HS-27A (cell line): ENCODE measurements around the gene BFAR.
A peak's percentile ranks its signal among the peaks of the same experiment; 100 is the strongest.
"Not testable (repeated sequence)": the region's sequence is repeated elsewhere in the genome, so short reads cannot be mapped to it uniquely, and the experiment has no call there.

Source experiments
- DNase-seq: peaks from one replicate; pipeline ENCODE4 v3.0.0-alpha.2; 2012; ENCODE audit warnings: low read depth, missing footprints

BFAR gene, protein sequence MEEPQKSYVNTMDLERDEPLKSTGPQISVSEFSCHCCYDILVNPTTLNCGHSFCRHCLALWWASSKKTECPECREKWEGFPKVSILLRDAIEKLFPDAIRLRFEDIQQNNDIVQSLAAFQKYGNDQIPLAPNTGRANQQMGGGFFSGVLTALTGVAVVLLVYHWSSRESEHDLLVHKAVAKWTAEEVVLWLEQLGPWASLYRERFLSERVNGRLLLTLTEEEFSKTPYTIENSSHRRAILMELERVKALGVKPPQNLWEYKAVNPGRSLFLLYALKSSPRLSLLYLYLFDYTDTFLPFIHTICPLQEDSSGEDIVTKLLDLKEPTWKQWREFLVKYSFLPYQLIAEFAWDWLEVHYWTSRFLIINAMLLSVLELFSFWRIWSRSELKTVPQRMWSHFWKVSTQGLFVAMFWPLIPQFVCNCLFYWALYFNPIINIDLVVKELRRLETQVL

DNA sequence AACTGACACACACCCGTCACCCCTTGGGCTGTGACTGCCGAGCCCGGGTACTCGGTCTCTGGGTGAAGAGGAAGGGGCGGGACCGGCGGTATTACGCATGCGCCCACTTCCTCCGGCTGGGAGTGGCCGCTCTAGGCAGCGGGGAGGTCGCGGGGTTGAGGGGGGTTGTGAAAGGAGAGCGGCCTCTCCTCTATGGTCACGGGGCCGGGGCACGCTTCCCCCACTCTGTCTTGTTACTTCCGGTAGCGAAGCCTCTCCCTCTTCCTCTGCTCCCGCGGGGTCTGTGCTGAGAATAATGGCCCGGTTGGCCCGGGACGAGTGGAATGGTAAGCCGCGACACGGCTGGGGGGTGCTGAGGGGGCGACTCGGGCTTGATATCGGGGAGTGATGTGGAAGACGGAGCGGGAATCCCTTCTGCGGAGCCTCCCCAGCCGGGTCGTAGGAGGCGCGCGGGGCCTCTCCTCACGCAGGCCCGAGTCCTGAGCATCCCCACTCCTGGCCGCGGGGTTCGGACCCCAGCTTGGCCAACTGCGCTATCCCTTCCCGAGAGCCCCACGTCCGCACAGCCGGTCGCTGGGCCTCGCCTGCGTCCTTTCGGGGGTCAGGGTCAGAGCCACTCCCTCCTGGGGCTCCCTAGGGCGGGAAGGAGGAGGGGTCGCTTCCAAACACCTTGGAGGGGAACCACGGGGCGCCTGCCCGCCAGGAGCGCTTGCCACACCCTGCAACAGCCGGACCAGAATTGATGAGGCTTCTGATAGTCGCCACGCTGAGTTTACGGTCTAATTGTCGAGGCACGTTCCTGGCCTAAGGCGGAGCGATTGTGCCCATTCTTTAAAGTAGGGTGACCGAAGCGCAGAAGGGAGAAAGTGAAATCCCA lies at the start of gene BFAR:
BFAR (plus strand) TSS at position 259 of the 877 bp plus-strand sequence. CDS start 11,396 bp downstream, outside the sequence.
- peak; percentile 86 for DNase-seq

DNA sequence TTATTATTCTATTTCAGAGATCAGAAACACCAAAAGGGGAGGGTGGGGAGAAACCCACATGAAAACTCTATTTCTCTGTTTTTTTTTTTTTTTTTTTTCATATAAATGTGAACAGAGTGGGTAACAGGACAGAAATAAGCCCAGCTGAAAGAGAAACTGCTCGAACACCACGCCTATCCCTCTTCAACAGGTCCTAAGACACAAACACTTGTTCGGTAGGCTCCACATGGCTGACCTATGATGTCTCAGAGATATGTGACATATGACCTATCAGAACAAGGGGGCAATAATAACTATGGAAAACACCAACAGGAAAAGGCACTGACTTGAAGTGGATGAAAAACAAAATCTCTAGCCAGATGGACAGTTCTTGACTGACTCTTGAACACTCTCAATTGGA lies 47.5 kb upstream of the BFAR start:
- DNase-seq: no peak

DNA sequence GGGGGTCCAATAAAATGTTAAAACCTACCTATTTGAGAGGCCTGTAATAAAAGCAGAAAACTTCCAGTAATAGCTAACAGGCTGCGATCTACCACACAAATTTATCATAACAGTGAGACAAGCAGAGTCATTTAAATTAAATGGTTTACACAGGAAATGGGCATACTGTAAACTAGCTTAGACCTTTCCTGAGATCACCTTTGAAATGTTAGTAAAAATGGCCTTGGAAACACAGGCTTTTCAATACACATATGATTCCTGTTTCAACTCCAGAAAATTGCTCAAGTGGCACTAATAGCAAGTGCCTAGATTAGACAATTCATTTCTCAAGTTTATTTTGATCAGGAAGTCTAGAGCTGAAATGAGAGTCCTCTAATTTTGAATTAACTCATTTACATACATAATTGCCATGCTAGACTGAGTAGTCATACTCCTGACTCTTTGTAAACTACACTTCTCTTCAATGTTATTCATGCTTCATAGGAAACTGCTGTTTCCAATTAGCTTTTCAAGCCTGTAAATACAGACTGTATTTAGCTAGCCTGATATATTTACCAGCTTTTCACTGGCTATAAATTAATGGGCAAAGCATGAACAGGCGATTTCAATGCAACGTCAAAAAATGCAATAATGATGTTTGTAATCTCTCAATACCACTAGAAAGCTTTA lies 46.0 kb upstream of the BFAR start:
- no peak for DNase-seq

DNA sequence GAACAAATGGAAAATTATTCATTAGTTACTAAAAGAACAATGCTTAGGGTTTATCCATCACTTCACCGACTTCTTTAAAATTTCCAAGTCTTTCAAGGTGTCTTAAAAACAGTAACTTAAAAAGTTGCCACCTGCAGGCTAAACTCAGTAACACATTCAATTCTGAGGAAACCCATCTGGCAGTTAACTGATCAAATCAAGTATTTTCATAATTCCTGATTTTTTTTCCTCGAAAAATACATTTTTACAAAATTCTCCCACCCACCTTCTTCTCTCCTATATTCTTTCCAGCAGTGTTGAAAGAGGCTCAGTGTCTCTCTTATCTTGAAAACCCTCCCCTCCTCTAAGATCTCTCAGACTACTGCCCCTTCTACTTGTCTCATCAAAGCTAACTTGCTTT lies 32.6 kb upstream of the BFAR start:
- no peak for DNase-seq

DNA sequence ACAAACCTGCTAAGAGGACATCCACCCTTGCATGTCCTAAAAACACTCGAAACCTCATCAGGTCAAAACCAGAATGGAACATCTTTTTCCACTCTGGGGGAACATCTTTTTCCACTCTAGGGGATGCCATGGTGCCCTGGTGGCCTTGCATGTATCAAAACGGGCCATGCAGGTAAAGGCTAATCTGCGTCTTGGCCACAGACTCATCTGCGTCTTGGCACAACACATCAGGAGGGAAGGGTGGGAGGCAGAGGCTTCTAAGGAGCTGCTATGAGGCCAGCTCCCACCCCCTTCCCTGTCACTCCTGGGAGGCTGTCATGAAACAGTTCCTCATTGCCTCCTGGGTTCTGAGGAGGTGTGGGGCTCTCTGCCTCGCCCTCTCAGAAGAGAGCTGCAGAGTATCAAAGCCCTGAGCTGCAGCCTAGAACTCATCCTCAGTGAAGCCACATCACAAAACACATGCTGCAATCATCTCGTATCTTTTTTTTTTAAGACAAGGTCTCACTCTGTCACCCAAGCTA lies 30.2 kb upstream of the BFAR start:
- no peak for DNase-seq

DNA sequence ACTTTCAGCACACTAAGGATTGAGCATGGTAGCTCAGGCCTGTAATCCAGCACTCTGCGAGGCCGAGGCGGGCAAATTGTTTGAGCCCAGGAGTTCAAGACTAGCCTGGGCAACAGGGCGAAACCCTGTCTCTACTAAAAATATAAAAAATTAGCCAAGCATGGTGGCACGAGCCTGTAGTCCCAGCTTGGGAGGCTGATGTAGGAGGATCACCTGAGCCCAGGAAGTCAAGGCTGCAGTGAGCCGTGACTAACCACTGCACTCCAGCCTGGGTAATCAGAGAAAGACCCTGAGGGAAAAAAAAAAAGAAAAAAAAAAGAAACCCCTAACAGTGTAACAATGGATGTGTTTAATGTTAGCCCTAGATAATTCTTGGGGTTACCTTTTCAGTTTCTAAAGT lies 26.6 kb upstream of the BFAR start:
- no peak for DNase-seq

DNA sequence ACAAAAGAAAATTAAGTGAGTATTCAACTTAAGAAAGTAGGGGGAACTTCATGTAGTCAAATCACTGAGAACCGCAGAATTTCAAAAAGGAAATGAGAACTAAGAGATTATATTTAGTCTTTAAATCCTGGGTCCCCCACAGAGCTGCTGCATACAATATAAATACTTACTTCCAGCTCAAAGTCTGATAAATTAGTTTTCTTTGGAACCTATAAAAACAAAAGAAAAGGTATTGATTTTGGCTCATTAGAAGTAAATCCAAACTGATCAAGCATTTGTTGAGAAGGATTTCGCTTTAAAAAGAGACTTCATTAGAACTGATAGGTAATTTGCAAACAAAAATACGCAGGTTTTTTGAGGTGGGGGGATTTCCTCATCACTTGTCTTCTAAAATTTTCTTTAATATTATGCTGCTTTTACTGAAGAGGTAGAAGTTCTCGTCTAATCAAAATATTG lies 24.6 kb upstream of the BFAR start:
- DNase-seq: no peak

DNA sequence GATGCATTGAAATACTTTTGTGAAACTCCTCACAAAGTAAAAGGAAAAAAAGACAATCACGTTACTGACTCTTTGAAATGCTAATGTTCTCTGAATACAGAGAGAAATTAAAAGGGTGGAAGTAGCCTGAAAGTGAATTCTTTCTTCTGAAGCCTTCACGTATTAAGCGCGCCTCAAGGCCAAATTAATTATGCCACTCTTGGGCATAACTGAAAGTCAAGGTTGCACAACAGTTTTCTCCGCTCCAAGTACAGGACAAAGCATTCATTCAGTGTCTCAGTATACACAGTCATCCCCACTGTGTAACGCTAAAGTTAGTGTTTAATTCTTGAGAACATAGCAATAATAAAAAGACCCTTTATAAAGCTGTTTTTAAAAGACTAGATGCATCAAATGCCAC lies 24.1 kb upstream of the BFAR start:
- DNase-seq: no peak

DNA sequence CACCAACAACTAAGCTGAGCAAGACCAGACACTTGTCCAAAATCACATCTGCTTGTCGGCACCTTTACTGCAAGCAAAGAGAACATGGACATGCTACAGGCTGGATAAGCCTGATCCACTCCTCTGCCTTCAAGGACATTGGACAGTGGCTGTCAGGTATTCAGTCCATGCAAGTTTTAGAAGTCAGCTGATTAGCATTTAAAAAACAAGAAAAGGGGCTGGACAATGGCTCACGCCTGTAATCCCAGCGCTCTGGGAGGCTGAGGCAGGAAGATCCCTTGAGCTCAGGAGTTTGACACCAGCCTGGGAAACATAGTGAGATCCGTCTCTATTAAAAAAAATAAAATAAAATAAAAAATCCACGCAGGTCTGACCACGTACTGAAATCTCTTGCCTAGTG lies 23.0 kb upstream of the BFAR start:
- DNase-seq: no peak

DNA sequence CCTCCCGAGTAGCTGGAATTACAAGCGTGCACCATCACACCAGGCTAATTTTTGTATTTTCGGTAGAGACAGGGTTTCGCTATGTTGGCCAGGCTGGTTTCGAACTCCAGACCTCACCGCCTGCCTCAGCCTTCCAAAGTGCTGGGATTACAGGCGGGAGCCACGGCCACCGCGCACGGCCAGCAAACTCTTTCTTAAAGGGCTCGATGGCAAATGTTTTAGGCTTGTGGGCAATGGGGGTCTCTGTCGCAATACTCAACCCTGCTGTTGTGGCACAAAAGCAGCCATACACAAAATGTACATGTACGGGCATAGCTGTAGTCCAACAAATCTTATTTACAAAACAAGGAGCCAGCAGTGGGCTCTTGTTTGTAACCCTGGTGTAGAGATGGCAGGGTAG lies 21.1 kb upstream of the BFAR start:
- no peak for DNase-seq

DNA sequence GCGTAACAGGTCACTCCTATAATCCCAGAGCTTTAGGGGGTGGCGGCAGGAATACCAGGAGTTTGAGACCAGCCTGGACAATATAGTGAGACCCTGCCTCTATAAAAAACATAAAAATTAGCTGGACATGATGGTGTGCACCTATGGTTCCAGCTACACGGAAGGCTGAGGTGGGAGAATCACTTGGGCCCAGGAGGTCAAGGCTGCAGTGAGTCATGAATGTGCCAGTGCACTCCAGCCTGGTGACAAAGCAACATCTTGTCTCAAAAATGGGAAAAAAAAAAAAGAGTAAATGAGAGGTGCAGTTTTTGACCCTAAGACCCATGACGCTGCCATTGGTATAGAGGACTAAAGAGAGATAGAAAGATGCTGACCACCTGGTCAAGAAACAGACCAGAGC lies 18.8 kb upstream of the BFAR start:
- DNase-seq: no peak

DNA sequence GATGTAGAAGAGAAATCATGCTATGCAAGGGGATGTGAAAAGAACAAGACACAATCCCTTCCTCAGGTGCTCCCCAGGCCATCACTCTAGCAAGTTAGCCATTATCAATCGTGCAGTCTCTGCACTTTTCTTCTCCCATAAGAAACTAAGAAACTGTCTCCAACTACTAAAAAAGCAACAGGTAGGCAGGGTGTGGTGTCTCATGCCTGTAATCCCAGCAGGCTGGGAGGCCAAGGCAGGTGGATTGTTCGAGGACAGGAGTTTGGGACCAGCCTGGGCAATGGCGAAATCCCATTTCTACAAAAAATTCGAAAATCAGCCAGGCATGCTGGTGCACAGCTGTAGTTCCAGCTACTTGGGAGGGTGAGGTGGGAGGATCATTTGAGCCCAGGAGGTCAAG lies 16.5 kb upstream of the BFAR start:
- no peak for DNase-seq

DNA sequence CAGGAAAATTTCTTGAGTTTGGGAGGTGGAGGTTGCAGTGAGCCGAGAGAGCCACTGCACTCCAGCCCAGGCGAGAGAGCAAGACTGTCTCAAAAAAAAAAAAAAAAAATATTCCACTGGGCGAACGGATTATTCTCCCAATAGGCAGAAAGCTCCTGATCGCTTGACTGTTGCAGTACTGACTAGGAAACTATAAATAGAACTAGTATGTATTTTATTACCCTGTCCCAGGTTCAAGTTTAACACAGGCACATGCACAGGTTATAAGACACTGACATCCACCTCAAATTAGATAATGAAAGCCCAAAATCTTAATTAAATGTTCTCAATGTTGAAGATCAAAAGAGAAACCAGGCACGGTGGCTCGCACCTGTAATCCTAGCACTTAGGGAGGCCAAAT lies 14.2 kb upstream of the BFAR start:
- no peak for DNase-seq

DNA sequence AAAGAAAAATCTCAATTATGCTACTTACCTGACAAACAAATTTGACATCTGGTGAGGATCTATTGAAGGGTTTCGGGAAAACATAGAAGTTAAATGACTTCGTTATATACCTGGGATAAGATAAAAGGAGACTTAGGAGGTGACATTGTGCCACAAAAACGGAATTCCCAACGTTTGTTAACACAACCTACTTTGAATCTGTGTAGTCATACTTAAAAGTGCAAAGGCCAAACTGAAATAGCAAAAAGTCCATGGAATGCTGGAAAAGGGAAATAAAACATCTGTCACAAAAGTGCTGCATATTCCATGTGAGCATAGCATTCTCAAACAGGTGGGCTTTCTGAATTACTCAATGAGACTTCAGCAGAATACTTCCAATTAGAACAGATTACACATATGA lies 5.7 kb upstream of the BFAR start:
- no peak for DNase-seq

DNA sequence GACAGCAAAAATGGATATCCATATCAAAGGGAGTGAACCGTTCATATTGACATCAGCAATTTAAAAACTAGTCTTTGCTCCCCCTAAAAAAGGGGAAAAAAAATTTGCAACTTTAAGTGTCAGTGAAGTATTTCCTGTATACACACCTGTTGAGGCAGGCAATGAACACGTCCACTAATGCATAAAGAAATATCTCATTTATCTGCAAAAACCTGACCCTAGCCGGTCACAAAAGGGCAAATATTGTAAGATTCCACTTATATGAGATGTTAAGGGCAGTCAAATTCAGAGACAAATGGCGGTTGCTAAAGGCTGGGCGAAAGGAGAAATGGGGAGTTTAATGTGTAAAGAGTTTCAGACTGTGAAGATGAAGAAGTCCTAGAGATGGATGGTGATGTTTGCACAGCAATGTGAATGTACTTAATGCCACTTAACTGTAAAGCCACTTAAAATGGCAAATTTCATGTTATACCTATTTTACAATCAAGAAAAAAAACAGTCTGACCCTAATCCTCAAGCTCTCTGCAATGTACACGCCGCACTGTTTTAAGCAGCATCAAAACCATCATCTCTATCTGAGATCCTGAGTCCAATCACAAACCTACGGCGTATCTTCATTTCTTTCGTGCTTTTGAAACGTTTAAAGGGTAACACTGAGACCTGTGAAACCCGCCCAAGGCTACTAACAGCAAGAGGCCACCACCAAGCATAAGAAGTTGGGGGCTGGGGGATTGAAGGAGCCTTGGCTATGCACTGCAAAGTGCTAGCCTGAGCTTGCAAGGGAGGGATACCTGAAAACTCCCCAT lies 3.7 kb upstream of the BFAR start:
- DNase-seq: no peak

DNA sequence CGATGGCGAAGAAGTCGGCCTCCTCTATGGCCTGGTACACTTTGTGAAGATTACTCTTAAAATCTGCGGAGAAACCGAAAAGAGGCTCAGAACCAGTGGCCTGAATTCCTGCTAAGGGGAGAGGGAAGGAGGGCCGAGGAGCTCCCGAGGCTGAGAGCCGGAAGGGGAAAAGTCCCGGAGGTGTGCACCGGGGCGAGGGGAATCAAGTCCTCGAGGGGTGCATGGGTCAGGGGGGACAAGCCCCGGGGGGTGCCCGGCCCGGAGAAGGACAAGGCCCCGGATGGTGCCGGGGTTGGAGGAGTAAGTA lies 3.2 kb upstream of the BFAR start:
- DNase-seq: no peak

DNA sequence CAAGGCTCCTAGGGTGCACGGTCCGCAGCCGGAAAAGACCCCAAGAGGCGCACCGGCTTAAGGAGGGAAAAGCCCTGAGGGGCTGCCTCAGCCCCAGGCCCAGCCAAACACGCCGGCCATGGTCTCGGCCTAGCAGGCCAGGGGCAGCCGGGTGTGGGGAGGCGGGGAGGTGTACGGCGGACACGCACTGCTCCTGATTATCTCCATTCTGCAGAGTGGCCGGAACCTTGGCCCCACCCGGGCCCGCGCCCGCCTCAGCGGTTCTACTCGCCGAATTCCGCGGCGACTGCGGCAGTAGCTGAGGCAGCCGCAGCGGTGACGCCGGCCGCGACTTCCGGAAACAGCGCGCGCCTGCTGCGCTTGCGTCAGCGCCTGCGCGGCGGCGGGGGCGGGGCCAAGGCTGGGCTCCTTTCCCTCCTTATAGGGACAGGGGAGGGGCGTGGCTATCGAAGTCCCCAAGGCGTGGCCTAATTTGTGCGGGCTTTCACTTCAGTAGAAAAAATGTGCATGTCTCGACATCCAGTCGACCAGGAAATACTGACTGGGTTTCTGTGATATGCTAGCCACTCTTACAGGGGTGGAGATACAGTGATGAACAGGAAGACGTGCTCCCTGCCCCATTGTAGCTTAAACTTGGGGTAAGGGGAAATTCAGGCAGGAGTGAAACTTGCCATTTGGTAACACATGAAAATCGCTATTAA lies 2.7 kb upstream of the BFAR start, which contains the start of gene PARN:
PARN (minus strand) TSS at position 342 of the 701 bp plus-strand sequence; CDS start at position 207, 135 bp downstream.
- DNase-seq: peak; percentile 85

DNA sequence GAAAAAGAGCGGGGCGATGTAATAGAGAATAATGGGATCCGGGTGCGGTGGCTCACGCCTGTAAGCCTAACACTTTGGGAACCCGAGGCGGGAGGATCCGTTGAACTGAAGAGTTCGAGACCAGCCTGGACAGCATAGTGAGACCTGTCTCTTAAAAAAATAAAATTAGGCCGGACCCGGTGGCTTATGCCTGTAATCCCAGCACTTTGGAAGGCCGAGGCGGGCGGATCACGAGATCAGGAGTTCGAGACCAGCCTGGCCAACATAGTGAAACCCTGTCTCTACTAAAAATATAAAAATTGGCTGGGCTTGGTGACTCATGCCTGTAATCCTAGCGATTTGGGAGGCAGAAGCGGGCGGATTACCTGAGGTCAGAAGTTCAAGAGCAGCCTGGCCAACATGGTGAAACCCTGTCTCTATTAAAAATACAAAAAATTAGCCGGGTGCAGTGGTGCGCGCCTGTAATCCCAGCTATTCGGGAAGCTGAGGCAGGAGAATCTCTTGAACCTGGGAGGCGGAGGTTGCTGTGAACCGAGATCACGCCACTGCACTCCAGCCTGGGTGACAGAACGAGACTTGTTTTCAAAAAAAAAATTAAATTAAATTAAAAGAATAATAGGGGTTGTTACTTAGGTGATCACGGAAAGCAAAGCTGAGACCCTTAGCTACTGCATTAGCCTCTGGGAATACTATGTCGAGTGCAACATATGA lies 2.0 kb upstream of the BFAR start:
- DNase-seq: not testable (repeated sequence)

DNA sequence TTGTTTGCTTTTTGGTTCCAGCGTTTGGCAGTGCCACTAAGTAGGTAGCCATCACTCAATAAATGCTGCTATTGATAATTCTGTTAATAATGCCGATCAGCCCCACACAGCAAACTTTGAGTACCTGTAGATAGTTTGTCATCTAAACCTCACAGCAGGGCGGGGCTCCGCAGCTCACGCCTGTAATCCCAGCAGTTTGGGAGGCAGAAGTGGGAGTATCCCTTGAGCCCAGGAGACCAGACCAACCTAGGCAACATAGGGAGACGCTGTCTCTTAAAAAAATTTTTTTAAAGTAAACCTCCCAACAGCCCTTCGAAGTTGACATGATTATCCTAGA lies 1.6 kb downstream of the BFAR start:
- no peak for DNase-seq
